Measurements from ENCODE around the gene SLC38A11. TPM values are rescaled to one million over a fixed set of nuclear protein-coding genes. Genes with fewer than 3 reads are reported as not detected.
A peak's percentile ranks its signal among the peaks of the same experiment; 100 is the strongest.
"Not testable (repeated sequence)": the region's sequence is repeated elsewhere in the genome, so short reads cannot be mapped to it uniquely, and the experiment has no call there.

SLC38A11 gene, protein sequence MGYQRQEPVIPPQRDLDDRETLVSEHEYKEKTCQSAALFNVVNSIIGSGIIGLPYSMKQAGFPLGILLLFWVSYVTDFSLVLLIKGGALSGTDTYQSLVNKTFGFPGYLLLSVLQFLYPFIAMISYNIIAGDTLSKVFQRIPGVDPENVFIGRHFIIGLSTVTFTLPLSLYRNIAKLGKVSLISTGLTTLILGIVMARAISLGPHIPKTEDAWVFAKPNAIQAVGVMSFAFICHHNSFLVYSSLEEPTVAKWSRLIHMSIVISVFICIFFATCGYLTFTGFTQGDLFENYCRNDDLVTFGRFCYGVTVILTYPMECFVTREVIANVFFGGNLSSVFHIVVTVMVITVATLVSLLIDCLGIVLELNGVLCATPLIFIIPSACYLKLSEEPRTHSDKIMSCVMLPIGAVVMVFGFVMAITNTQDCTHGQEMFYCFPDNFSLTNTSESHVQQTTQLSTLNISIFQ
- polyA plus RNA-seq (2012; ENCODE audit: missing spikeins): not detected

DNA sequence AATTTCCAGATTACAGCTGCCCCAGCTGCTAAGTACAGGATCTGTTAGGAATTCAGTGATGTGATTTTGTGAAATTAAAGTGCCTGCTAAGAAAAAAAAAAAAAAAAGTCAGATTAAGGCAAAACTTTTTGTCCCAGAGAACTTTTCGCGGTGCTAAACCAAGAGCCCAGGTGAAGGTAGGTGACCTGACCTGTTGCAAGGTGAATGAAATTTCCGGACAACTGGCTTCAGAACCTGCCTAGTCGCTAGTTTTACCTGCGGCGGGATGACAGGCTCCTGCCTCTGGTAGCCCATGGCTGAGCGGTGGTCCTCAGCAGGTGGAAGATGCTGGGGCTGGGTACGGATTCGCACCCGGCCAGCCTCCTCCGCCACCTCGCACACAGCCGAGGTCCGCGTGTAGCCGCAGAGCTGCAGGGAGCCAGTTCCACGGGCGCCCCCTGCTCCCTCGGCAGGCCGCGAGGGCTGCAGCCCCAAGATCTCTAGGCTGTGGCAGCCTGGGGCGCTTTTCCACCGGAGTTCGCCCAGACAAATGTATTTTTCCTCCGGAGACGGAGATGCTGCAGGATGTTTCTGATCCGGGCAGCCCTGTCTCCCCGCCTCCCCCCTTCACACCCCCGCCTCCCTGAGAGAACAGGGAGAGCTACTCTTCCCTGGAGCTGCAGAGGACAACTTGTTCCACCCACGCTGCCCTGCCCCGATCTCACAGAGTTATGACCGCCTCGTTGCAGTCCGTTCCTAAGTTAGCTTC is at the start of gene SLC38A11:
Gene SLC38A11 (minus strand): TSS at position 572 of the 748 bp plus-strand sequence. CDS start 278 bp downstream, at position 294.
- DNase-seq (ENCODE audit: insufficient read length): no peak
- no peak for TF ChIP-seq POLR2A (IDR thresholded peaks at IDR 0.05; ENCODE audit: low read depth, low read length)
- TF ChIP-seq TAF1 (IDR thresholded peaks at IDR 0.05; ENCODE audit: borderline replicate concordance, low read depth, low read length): no peak
- no peak for TF ChIP-seq POLR2AphosphoS5 (IDR thresholded peaks at IDR 0.05; ENCODE audit: low read depth, low read length)
- FAIRE-seq: no peak

DNA sequence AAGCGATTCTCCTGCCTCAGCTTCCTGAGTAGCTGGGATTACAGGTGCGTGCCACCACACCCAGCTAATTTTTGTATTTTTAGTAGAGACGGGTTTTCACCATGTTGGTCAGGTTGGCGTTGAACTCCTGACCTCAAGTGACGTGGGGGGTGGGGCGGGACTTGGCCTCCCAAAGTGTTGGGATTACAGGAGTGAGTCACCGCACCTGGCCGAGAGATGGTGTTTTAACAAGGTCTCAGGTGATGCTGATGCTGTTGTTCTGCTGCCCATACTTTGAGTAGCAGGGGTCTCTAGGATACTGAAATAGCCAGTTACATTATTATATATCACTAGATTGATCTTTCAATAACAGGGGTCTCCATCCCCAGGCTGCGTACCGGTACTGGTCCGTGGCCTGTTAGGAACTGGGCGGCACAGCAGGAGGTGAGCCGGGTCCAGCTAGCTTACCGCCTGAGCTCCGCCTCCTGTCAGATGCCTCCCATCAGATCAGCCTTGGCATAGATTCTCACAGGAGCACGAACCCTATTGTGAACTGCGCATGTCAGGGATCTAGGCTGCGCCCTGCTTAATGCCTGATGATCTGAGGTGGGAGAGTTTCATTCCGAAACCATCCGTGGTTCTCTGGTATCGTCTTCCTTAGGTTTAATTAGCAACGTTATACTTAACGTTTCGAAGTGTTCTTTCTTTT is 48.3 kb upstream of the SLC38A11 start:
- no peak for FAIRE-seq
- TF ChIP-seq POLR2AphosphoS5 (IDR thresholded peaks at IDR 0.05; ENCODE audit: low read depth, low read length) (no peak), TAF1 (IDR thresholded peaks at IDR 0.05; ENCODE audit: borderline replicate concordance, low read depth, low read length) (no peak), POLR2A (IDR thresholded peaks at IDR 0.05; ENCODE audit: low read depth, low read length) (no peak)
- DNase-seq (ENCODE audit: insufficient read length): no peak

DNA sequence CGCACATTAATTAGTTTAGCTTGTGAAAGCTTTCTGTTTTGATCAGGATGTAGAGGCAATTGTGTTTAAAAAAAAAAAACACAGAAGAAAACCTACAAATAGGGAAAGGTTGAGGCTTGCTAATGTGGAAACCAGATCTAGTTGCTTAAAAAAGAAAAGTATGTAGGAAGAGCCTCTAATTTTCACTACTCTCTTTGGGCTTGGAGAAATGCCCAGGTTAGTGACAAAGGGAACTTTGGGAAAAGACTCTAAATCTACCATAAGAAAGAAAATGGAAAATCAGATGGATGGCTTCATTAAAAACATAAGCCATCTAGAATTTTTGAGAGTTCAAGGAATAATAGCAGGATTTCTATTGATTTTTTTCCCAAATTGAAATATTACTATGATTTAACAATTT is 47.3 kb upstream of the SLC38A11 start:
- FAIRE-seq: no peak
- DNase-seq (ENCODE audit: insufficient read length): no peak
- TF ChIP-seq POLR2AphosphoS5 (IDR thresholded peaks at IDR 0.05; ENCODE audit: low read depth, low read length) (no peak), TAF1 (IDR thresholded peaks at IDR 0.05; ENCODE audit: borderline replicate concordance, low read depth, low read length) (no peak), POLR2A (IDR thresholded peaks at IDR 0.05; ENCODE audit: low read depth, low read length) (no peak)

DNA sequence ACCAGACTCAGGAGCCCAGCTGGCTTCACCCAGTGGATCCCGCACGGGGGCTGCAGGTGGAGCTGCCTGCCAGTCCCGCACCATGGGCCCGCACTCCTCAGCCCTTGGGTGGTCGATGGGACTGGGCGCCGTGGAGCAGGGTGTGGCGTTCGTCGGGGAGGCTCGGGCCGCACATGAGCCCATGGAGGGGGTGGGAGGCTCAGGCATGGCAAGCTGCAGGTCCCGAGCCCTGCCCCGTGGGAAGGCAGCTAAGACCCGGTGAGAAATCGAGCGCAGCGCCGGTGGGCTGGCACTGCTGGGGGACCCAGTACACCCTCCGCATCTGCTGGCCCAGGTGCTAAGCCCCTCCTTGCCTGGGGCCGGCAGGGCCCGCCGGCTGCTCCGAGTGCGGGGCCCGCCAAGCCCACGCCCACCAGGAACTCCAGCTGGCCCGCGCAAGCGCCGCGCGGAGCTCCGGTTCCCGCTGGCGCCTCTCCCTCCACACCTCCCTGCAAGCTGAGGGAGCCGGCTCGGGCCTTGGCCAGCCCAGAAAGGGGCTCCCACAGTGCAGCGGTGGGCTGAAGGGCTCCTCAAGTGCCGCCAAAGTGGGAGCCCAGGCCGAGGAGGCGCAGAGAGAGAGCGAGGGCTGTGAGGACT is 39.5 kb upstream of the SLC38A11 start:
- not testable (repeated sequence) for FAIRE-seq; DNase-seq (ENCODE audit: insufficient read length)

DNA sequence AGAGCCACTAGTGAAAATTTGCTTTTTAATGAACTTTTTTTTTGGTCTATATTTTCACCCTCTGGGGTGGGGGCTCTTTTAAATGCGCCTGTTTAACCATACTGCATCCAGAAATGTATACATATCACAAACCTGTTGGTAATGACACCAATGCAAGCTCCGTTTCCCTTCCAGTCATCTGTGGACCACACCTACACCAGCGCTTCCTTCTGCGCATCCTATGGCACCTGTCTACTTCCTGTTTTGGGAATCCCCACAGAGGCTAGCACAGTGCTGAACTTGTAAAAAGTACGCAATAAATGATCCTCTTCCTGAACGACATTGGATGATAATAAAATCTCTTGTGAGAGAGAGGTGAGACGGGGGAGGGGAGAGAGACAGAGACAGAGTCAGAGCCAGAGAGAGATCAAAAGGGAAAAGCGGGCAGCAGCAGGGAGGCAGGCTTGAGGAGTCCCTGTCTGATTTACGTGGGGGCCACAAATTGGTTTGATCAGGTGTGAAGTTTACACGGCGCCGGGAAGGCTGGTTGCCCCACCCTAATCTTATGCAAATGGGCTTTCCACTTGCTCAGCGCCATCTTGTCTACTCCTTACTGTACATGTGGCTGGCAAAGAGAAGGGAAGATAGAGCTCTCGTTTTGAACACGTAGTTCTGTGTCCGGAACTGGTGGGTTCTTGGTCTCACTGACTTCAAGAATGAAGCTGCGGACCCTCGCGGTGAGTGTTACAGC is 38.1 kb upstream of the SLC38A11 start:
- TF ChIP-seq POLR2AphosphoS5 (IDR thresholded peaks at IDR 0.05; ENCODE audit: low read depth, low read length) (no peak), POLR2A (IDR thresholded peaks at IDR 0.05; ENCODE audit: low read depth, low read length) (no peak), TAF1 (IDR thresholded peaks at IDR 0.05; ENCODE audit: borderline replicate concordance, low read depth, low read length) (no peak)
- no peak for DNase-seq (ENCODE audit: insufficient read length)

DNA sequence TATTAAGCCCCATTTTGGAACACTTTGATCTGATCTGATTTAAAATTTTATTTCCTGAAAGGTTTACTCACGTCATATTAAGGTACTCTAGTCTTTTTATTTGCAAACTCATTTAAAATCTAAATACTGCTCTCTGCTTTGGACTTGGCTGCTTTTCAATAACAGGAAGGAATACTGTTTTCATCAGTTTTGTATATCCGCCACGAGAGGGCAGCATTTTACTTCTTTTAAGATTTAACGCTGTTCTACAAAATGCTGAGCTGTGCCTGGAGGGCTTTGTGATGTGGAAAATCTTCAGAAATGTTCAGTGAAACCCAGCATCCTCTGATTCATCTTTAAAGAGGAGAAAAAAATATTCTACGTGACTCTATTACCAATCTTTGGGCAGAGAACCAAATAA is 37.5 kb upstream of the SLC38A11 start:
- peak; percentile 36 for FAIRE-seq

More for the DNA sequence above, 38.1 kb upstream of the SLC38A11 start:
- FAIRE-seq: no peak

DNA sequence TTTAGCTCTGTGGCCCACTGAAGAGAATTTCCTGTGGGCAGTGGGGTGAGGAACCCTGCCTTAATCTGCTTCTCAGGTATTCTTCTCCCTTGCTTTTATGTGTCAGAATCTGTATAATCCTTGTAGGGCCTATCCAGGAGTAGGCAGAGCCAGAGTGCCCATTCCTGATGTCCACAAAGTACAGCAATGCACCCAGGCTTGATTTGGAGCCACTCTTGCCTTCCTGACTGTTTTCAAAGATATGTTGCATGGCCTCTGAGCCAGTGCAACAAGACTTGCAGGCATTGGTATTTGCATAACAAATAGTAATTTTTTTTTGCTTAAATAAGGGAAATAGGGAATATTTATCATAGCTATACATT is 36.7 kb upstream of the SLC38A11 start:
- not testable (repeated sequence) for DNase-seq (ENCODE audit: insufficient read length); FAIRE-seq

More for the DNA sequence above, 37.5 kb upstream of the SLC38A11 start:
- DNase-seq (ENCODE audit: insufficient read length): no peak
- TF ChIP-seq POLR2AphosphoS5 (IDR thresholded peaks at IDR 0.05; ENCODE audit: low read depth, low read length): no peak
- no peak for TF ChIP-seq POLR2A (IDR thresholded peaks at IDR 0.05; ENCODE audit: low read depth, low read length)
- no peak for TF ChIP-seq TAF1 (IDR thresholded peaks at IDR 0.05; ENCODE audit: borderline replicate concordance, low read depth, low read length)

DNA sequence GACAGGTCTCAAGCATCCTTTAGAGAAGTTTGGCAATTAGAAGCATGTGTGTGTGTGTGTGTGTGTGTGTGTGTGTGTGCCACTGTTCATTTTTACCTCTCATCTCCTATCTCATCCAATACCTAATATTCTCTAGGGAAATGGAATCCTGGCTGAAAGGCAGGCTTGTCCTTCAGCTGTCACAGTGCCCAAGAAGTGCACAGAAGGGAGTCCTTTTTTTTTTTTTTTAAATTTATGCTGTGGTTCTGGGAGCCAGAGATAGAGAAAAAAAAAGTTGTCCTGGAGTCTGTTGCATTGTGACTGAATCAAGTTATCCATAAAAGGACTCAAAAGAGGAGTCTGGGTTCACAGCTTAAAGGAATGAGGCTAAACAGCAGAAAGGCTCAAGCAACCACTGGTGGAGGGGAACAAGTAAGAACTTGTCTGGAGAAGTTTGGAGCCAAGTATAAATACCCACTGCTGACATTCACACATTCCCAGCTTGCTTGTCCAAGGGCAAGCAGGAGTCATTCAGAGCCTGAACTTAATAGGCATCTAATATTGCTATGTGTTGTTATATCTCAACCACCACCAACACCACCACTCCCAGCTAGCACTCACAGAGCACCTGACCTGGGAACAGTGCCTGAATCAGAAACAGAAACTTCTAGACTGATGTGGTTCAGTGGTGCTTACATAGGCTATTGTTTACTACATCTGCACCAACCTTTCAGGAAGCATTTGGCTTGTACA is 36.2 kb upstream of the SLC38A11 start:
- not testable (repeated sequence) for DNase-seq (ENCODE audit: insufficient read length); FAIRE-seq

DNA sequence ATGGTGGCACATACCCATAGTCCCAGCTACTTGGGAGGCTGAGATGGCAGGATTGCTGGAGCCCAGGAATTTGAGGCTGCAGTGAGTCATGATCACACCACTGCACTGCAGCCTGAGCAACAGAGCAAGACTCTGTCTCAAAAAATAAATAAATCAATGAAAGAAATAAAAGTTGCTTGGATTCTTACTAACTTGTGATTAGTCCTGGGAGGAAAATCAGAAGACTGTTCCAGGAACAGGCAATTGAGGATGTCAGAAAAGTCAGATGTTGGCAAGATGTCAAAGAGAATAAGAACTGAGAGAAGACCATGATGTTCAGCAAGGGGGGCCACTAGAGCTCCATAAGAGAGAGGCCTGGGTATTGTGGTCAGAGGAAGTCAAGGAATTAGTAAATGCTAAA is 35.6 kb upstream of the SLC38A11 start:
- not testable (repeated sequence) for DNase-seq (ENCODE audit: insufficient read length); FAIRE-seq

DNA sequence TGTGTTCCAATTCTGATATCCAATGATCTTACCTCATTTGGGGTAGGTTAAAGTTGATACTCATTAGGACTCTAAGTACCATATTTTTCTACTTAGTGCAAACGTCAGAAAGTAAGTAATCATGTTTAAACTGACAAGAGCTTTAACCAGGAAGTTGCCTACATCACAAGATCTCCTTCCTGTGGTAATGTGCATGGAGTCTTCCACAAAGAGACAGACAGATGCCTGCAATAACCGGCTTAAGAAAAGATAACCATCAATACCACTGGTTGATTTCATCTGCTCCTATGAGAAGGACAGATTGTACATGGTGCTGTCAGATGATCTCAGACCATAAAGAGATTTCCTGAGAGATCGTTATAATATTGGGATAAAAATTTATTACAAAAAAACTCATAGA is 33.5 kb upstream of the SLC38A11 start:
- not testable (repeated sequence) for FAIRE-seq

DNA sequence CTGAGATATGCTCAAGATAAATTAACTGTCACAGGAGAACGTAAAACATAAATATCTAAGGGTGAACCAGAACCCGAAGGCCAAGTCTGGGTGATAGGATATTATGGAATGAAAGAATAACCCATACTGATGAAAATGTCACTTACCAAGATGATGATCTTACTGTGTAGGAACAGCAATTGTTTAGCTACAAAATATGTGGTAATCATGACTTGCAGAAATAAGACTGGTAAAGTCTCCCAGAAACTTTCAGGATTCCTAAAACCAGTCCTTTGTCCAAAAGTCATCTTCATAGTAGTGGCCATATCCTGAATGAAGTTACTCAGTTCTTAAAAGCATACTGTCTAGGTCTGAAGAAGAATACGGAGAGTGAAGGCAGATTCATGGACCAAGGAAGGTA is 30.7 kb upstream of the SLC38A11 start:
- DNase-seq (ENCODE audit: insufficient read length); FAIRE-seq: not testable (repeated sequence)

More for the DNA sequence above, 33.5 kb upstream of the SLC38A11 start:
- DNase-seq (ENCODE audit: insufficient read length): not testable (repeated sequence)

Measured in GM12892 (cell line).